GM18517 (cell line): ENCODE data around the gene ESR1.
A peak's percentile ranks its signal among the peaks of the same experiment; 100 is the strongest.

ENCODE experiments used
- ATAC-seq: cut with Tn5 transposase; IDR thresholded peaks from one replicate; pipeline ENCODE4 v1.9.1; 2021; ENCODE audit warnings: mild to moderate bottlenecking, moderate library complexity; ENCODE audit not compliant: unreplicated experiment

ESR1 gene

GRCh38 chr6:152089992-152090391 lies 282.5 kb downstream of the ESR1 start:
- ATAC-seq = no peak

DNA sequence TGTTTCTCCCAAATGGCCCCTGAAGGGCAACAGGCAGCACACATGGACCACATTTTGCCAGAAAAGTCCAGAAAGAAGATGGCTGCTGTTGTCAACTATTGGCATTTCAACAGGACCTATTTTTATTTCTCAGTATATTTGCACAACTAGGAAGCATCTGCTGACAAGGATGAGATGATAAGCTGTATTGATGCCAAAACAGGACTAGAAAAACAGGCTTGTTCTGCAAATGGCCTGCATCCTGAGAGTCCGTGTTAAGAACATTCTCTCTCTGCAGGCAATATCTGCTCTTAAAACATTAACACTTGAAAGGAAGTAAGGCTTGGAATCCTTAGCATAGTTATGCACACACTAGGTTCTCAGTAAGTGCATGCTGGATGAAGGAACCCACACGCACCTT lies 283.7 kb downstream of the ESR1 start:
- ATAC-seq = no peak

GRCh38 chr6:152091851-152092341 lies 284.4 kb downstream of the ESR1 start:
- ATAC-seq = no peak

- ATAC-seq = no peak
These were observed 286.2 kb downstream of the ESR1 start for GRCh38 chr6:152093711-152094110.

DNA sequence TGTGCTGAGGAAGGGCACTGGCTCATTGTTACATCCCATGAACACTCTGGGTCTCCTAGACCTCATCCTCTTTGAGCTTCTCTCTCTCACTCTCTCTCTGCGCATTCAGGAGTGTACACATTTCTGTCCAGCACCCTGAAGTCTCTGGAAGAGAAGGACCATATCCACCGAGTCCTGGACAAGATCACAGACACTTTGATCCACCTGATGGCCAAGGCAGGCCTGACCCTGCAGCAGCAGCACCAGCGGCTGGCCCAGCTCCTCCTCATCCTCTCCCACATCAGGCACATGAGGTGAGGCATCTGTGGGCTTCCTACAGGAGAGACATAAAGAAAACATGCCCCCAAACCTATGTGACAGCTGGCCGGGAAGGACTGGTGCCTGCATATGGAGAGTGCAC lies 286.8 kb downstream of the ESR1 start:
- ATAC-seq = no peak

DNA sequence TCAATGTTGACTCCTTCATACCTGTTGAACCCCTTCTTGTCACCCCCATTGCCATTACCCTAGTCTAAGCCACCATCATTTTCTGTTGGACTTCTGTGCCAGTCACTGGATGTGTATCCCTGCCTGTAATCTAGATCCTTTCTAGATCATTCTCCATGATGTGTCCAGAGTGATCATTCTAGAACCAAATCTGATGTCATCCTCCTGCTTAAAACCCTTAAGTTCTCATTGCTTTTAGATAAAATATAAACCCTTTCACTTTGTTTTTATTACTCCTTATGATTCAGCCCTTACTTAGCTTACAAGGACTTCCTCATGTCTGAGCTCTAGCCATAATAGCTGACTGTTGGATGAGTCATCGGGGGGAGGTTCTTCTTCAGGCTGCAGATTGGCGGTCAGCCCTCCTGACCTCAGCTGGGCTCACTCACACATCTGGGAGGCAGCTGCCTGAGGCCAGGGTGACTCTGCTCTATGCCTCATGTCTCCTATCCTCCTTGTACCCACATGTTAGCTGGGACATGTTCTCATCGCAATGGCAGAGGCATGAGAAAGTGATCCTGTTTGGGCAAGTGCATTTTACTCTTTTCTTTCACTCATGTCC lies 287.6 kb downstream of the ESR1 start:
- no peak for ATAC-seq

DNA sequence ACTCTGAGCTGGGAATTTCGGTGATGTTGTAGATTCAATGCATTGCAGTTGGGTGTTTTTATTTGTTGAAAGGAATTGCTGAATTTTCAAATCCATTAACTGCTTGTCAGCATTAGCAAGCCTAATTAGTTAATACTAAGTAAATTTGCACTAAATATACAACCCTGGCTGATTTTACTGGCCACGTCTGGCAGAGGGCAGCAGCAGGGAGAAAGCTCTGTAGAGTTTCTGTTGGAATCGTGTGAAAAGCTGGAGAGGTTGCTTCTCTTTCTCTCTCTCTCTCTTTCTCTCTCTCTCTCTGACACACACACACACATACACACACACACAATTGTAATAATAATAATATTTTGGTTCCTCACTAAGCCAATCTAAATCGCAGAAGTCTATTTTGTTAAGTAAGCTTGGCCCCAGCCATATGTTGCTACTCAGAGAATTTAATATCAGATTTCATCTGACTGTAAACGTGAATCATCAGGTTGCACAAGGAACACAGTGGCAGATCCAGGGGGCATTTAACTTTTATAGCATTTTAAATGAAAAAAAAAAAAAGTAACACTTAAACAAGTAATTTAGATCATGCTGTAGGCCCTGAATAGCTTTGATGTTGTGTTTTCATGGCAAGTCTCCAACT lies 289.5 kb downstream of the ESR1 start:
- no peak for ATAC-seq

GRCh38 chr6:152098683-152099082 lies 291.2 kb downstream of the ESR1 start:
- ATAC-seq = no peak

GRCh38 chr6:152099446-152100182 lies 292.1 kb downstream of the ESR1 start:
- no peak for ATAC-seq

DNA sequence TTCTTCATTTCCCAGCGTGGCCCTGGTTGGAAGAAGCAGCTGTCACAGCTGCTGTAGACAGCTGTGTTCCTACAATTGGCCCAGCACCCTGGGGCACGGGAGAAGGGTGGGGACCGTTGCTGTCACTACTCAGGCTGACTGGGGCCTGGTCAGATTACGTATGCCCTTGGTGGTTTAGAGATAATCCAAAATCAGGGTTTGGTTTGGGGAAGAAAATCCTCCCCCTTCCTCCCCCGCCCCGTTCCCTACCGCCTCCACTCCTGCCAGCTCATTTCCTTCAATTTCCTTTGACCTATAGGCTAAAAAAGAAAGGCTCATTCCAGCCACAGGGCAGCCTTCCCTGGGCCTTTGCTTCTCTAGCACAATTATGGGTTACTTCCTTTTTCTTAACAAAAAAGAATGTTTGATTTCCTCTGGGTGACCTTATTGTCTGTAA lies 292.7 kb downstream of the ESR1 start:
- no peak for ATAC-seq

- no peak for ATAC-seq
These were observed 300.5 kb downstream of the ESR1 start for GRCh38 chr6:152107973-152108372.

DNA sequence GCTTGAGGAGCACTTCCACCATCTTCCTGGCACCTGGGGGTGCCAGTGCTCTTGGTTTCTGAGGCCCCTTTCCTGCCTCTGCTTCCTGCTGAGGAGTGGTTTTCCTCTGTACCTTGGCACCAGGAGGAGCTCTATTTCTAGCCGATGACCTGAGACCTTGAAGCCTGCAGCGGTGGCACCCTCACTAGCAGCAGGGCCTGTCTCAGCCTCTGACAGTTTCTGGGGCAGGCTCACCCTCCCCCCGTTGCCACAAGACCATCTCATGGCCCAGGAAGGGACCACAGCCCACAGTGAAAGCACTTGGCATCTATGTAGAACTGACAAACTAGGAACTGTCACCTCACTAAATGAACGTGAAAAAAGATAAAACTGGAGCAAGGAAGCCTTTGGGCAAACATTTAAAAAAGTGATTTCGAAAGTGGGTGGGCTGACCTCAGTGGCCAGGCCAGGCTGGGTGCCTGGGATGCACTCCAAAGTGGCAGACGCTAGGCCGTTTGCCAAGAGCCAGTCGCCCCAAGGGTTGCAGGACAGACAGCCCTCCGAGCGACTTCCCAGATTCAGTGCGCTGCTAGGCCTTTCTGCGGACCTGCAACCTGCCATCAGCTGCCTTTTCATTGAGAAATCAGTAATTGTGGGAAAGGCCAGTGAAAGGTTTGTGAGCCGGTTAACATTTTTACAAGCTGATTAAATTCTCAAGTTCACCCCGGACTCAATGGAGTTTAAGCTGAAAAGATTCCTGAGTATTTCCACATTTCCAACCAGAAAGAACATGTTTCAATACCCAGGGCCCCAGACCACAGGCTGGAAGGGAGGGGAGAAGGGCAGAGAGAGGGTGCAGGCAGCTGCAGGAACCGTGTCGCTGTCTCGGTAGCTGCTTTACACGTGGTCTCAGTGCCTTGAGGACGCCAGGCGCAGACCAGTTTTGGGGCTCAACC lies 303.7 kb downstream of the ESR1 start:
- no peak for ATAC-seq

DNA sequence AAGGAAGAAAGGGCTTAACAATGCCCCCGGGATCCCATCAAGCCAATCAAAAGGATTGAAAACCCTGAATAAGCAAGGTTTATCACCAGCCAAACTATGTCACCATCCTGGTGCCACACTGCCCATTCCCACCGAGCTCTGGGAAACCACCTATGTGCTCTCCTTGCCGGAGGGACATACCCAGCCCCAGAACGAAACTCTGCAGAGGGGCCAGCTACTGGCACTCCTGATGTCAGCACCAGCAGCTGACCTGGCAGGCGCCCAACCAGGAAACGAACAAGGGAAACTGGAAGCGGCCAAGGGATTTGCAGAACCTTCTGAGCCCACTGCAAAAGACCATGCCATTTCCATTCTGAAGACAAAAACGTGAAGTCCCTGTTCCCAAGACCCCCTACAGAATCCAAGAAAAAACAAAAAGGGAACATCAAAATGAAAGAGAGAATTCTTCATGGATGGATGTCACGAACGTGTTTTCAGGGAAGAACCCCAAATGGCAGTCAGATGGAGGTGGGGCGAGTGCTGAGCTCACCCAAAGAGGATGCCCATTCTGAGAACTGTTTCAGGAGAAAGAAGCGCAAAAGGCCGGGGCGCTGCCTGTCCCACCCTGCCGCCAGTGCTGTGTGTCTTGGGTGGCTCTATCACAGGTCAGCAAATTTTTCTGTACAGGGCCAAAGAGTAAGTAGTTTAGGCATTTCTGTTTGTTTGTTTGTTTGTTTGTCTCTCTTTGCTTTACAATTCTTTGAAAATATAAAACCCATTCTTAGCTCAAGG lies 305.2 kb downstream of the ESR1 start:
- no peak for ATAC-seq

DNA sequence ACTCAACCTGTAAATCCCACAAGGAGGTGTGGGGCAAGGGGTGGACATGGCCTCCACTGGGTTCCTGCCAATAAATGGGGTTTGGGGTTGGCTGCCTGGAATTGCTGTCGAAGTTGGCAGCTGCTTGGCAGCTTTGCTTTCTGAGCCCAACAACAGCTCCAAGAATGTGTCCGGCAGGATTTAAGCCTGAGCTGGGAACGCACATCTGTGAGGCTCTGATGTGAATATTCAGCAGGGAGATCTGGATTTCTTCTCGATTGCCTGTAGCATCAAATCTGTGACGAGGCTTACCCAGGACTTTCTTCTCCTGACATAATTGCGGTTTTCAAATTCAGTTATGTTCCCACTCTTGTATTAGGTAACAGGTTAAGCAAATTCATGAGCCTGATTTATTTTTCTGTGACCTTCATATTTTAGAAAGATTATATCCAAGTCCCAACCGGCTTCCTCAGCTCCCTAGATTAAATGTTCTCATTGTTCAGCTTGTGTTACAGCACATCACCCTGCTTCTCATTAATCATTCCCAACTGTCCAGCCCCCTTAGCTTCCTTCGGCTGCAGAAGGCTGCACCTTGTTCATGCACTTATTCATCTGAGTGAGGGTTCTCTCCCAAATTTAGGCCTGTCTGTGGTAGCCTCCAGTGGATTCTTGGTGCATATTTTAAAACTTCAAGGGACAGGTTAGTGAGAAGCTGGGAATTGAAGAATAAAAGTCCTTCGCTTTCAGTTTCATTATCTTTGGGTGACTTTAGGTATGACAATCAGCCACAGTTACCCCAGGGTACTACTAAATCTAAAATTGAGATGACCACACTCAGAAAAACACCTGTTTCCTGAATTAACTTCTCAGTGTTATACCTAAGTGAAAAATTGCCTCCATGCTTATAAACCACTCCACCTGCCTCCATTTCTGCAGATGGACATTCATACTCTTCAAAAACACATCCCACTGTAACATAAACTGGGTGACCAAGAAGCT lies 310.0 kb downstream of the ESR1 start:
- ATAC-seq = peak; percentile 89

DNA sequence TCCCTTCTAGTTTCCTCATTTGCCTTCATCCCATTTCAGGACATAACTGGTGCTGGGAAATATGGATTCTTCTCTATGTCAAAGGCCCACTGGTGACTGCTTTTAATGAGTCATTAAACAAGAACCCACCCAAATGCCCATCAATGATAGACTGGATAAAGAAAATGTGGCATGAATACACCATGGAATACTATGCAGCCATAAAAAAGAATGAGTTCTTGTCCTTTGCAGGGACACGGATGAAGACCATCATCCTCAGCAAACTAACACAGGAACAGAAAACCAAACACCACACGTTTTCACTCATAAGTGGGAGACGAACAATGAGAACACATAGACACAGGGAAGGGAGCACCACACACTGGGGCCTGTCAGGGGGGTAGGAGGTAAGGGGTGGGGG lies 310.7 kb downstream of the ESR1 start:
- ATAC-seq = no peak

- no peak for ATAC-seq
These were observed 311.2 kb downstream of the ESR1 start for GRCh38 chr6:152118678-152119077.

DNA sequence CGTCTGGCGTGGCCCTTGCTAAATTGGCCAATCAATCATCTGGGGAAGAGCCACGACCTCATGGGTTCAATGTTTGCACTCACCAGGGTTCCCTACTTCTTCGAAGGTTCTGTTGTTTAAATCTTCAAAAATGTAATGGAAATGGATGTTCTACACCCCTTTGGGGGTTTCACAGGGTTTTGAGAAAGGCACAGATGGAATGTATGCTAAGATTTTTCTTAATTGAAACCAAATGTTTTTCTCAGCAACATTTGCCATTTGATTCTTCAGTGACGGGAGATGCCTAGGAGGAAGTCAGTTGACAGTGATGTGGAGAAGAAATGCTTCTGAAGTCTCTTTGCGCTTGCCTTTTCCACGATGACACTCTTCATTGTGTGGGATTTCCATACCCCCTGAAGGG lies 312.3 kb downstream of the ESR1 start:
- ATAC-seq = no peak

DNA sequence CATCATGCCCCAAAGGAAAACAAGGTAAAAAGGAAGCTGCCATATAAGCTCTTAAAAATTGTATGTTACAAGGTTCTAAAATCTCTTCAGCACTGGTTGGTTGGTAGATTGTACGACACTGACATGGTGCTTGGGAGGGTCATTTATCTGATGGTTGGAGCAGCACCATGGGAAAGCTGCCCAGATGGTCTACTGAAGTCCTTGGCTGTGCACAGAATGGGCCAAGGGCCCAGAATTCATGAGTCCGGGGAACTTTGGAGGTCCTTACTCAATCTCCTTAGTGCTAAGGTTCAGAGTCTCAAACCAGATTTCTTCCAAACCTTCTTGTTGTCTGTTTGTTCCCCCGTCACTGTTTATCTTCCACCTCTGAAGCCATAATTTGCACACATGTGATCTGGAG lies 314.4 kb downstream of the ESR1 start:
- ATAC-seq = no peak

- ATAC-seq = no peak
These were observed 315.0 kb downstream of the ESR1 start for GRCh38 chr6:152122434-152122833.
